Renal cortical epithelial cell (primary cell): ENCODE measurements around the gene NASP. TPM values are rescaled to one million over a fixed set of nuclear protein-coding genes. Genes with fewer than 3 reads are reported as not detected.
"Not testable (repeated sequence)": the region's sequence is repeated elsewhere in the genome, so short reads cannot be mapped to it uniquely, and the experiment has no call there.

Experiments
- DNase-seq: peaks from one replicate; pipeline ENCODE4 v3.0.0-alpha.2; 2011; ENCODE audit warnings: low read depth
- total RNA-seq: library from RNA; depleted of rRNA; stranded (reverse); fragments of >200 nt; gene quantifications from 2 replicates; pipeline ENCODE4 v1.2.3, GENCODE V29; 2014

NASP gene
- total RNA-seq, 1 donor from 2014 or later = 46.4 TPM

- peak; percentile 73 for DNase-seq
Measured at GRCh38 chr1:45569962-45570581, 13.8 kb upstream of the NASP start.

- DNase-seq = no peak
Measured at GRCh38 chr1:45570631-45571030, 13.2 kb upstream of the NASP start.

- no peak for DNase-seq
Measured at GRCh38 chr1:45573231-45573804, 10.5 kb upstream of the NASP start.

GRCh38 chr1:45574105-45574626, 9.7 kb upstream of the NASP start:
- DNase-seq = no peak

- DNase-seq = peak; percentile 97
Measured at GRCh38 chr1:45583264-45583665, 576 bp upstream of the NASP start.

GRCh38 chr1:45584351-45585109, 689 bp downstream of the NASP start:
- DNase-seq = peak; percentile 84

- no peak for DNase-seq
Measured at GRCh38 chr1:45585110-45585426, 1.2 kb downstream of the NASP start.

- no peak for DNase-seq
Measured at GRCh38 chr1:45585496-45586075, 1.7 kb downstream of the NASP start.

GRCh38 chr1:45586769-45587168, 2.9 kb downstream of the NASP start:
- no peak for DNase-seq

GRCh38 chr1:45589861-45590260, 6.0 kb downstream of the NASP start:
- DNase-seq = peak; percentile 55

- DNase-seq = no peak
Measured at GRCh38 chr1:45594412-45594811, 10.6 kb downstream of the NASP start.

GRCh38 chr1:45596765-45597164, 12.9 kb downstream of the NASP start:
- DNase-seq = not testable (repeated sequence)

- DNase-seq = no peak
Measured at GRCh38 chr1:45604239-45604638, 20.4 kb downstream of the NASP start.

GRCh38 chr1:45607404-45608074, 23.7 kb downstream of the NASP start:
- DNase-seq = no peak

- peak; percentile 65 for DNase-seq
Measured at GRCh38 chr1:45608175-45609156, 24.6 kb downstream of the NASP start.

GRCh38 chr1:45610589-45611226, 26.9 kb downstream of the NASP start:
- DNase-seq = no peak

- no peak for DNase-seq
Measured at GRCh38 chr1:45612941-45613579, 29.2 kb downstream of the NASP start.

- no peak for DNase-seq
Measured at GRCh38 chr1:45615885-45616284, 32.0 kb downstream of the NASP start.

GRCh38 chr1:45617618-45618017, 33.8 kb downstream of the NASP start:
- no peak for DNase-seq
